ENCODE measurements around the gene TBC1D1. TPM values are rescaled to one million over a fixed set of nuclear protein-coding genes. Genes with fewer than 3 reads are reported as not detected.

Gene TBC1D1
- total RNA-seq, 1 experiment from 2014 or later, result 89.0 TPM

DNA sequence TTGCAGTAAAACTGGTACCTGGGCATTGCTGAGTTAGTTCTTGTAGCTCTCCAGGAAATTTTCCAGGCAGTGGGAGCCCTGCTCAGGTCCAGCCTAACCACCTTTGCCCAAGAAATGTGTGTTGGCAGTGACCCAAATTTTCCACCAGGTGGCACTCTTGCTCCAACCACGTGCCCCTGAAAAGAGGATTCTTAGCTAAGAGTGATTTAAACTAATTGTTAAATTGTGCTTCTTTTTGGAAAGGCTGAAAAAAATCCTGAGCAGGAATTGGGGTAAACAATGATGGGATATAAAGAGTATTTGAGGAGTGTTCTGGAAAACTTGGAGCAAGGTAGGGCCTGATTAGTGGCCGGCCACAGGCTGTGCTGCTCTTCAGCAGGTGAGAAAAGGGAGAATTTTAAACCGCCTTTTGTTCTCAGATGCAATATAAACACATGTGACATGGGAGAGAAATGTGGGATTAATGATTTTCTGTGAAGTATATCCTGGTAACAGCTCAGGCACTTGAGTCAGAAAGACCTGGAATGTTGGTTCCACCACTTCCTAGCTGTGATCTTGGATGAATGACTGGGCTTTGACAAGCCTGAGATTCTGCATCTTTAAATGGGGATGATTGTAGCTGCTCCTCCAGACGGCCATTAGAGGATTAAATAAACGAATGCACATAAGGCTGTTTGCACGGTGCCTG, 288.9 kb downstream of the TBC1D1 start:
- no peaks in the 10 kb centered on the region for H3K9me2 ChIP-seq (replicated peaks; ENCODE audit: low read length)
- H3K9me3 ChIP-seq (ENCODE audit: low read length), result no peaks in the 10 kb centered on the region
- no peak overlapping the region for H3K4me3 ChIP-seq (ENCODE audit: low read length)
- no peaks in the 10 kb centered on the region for H3K27me3 ChIP-seq (ENCODE audit: low read length)
- ChIA-PET POLR2A (ENCODE audit: unreplicated experiment) (interaction anchor here (0.7 to 1.0 kb wide), 2 partner anchors 107 to 483 kb away, joined by 3 read pairs; no protein-coding TSS in a partner anchor), CTCF (interaction anchor here (0.5 to 1.6 kb wide), 8 partner anchors 111 to 549 kb away, joined by 4 to 24 read pairs (median 8); no protein-coding TSS in a partner anchor)
- no TSS peak for BruUV-seq (replicated peaks)
- H3F3A ChIP-seq (ENCODE audit: low read length, unreplicated experiment), result no peaks in the 10 kb centered on the region
- intact Hi-C loops (cut with micrococcal nuclease), result loop anchor here (1.0 to 2.0 kb wide), 4 partner anchors 111 to 551 kb away; no protein-coding TSS in a partner anchor
- peak overlapping the region; percentile 38 for H3K9ac ChIP-seq (ENCODE audit: low read length)
- no peak for TF ChIP-seq EZH2phosphoT487 (IDR thresholded peaks at IDR 0.05; ENCODE audit: borderline replicate concordance, low read length)
- TF ChIP-seq, protein P1, sequence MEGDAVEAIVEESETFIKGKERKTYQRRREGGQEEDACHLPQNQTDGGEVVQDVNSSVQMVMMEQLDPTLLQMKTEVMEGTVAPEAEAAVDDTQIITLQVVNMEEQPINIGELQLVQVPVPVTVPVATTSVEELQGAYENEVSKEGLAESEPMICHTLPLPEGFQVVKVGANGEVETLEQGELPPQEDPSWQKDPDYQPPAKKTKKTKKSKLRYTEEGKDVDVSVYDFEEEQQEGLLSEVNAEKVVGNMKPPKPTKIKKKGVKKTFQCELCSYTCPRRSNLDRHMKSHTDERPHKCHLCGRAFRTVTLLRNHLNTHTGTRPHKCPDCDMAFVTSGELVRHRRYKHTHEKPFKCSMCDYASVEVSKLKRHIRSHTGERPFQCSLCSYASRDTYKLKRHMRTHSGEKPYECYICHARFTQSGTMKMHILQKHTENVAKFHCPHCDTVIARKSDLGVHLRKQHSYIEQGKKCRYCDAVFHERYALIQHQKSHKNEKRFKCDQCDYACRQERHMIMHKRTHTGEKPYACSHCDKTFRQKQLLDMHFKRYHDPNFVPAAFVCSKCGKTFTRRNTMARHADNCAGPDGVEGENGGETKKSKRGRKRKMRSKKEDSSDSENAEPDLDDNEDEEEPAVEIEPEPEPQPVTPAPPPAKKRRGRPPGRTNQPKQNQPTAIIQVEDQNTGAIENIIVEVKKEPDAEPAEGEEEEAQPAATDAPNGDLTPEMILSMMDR (conservative IDR thresholded peaks at IDR 0.05; ENCODE audit: low read depth, low read length), result peak; percentile 90
- H4K20me1 ChIP-seq (ENCODE audit: low read length), result no peaks in the 10 kb centered on the region
- DNase-seq (peak; percentile 78), ATAC-seq (peak; percentile 86)
- H3K36me3 ChIP-seq (ENCODE audit: low read depth, low read length), result no peaks in the 10 kb centered on the region
- H2AFZ ChIP-seq (ENCODE audit: low read length), result no peak overlapping the region
- H3K79me2 ChIP-seq (ENCODE audit: low read length), result no peaks in the 10 kb centered on the region
- H3K4me2 ChIP-seq (ENCODE audit: low read length), result 0 out of 2 replicates have a peak overlapping the region, but pooled peaks have one; percentile 14
- peaks cover 15% of the 10 kb centered on the region for H3K4me1 ChIP-seq (ENCODE audit: insufficient read depth, low read length)
- peak overlapping the region; percentile 72 for H3K27ac ChIP-seq (ENCODE audit: low read length)

DNA sequence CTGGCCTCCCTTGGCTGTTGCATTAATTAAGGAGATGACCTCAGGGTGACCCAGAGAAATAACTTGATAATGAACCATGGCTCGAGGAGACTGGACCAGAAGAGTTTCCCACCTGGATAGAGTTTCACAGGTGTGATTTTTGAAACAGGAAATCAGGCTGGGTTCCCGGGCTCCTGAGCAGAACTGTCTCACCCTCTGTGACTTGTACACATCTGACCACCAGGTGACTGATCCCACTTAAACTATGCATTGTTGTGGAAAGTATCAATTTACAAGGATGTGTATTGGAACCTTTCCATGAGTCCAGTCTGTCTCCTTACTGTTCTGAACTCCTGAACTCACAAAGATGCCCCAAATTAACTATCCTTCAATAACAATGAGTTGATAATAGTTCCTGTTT, 289.6 kb downstream of the TBC1D1 start:
- H3K79me2 ChIP-seq (ENCODE audit: low read length), result no peaks in the 10 kb centered on the region
- H4K20me1 ChIP-seq (ENCODE audit: low read length), result no peaks in the 10 kb centered on the region
- 0 out of 2 replicates have a peak overlapping the region, but pooled peaks have one; percentile 14 for H3K4me2 ChIP-seq (ENCODE audit: low read length)
- intact Hi-C loops (cut with micrococcal nuclease), result loop anchor here (2.0 kb wide), 2 partner anchors 138 to 494 kb away; no protein-coding TSS in a partner anchor
- no peaks in the 10 kb centered on the region for H3F3A ChIP-seq (ENCODE audit: low read length, unreplicated experiment)
- H3K9me2 ChIP-seq (replicated peaks; ENCODE audit: low read length), result no peaks in the 10 kb centered on the region
- ChIA-PET POLR2A (ENCODE audit: unreplicated experiment) (no interaction called here), CTCF (interaction anchor here (0.6 to 1.6 kb wide), 5 partner anchors 111 to 622 kb away, joined by 3 to 24 read pairs (median 11); no protein-coding TSS in a partner anchor)
- ATAC-seq, result peak; percentile 66
- H3K27me3 ChIP-seq (ENCODE audit: low read length), result no peaks in the 10 kb centered on the region
- H3K4me1 ChIP-seq (ENCODE audit: insufficient read depth, low read length), result peaks cover 15% of the 10 kb centered on the region
- H2AFZ ChIP-seq (ENCODE audit: low read length), result no peak overlapping the region
- H3K4me3 ChIP-seq (ENCODE audit: low read length), result no peak overlapping the region
- no peak for TF ChIP-seq EZH2phosphoT487 (IDR thresholded peaks at IDR 0.05; ENCODE audit: borderline replicate concordance, low read length)
- TF ChIP-seq, protein P1 (conservative IDR thresholded peaks at IDR 0.05; ENCODE audit: low read depth, low read length), result 0 out of 2 replicates have a peak, but pooled peaks have one; percentile 22
- TF ChIP-seq EZH2 (IDR thresholded peaks at IDR 0.05; ENCODE audit: low read length, unreplicated experiment), result no peak
- H3K9ac ChIP-seq (ENCODE audit: low read length), result peak overlapping the region; percentile 38
- peak overlapping the region; percentile 72 for H3K27ac ChIP-seq (ENCODE audit: low read length)
- no peaks in the 10 kb centered on the region for H3K36me3 ChIP-seq (ENCODE audit: low read depth, low read length)
- DNase-seq, result peak; percentile 57
- no TSS peak for BruUV-seq (replicated peaks)
- H3K9me3 ChIP-seq (ENCODE audit: low read length), result no peaks in the 10 kb centered on the region

DNA sequence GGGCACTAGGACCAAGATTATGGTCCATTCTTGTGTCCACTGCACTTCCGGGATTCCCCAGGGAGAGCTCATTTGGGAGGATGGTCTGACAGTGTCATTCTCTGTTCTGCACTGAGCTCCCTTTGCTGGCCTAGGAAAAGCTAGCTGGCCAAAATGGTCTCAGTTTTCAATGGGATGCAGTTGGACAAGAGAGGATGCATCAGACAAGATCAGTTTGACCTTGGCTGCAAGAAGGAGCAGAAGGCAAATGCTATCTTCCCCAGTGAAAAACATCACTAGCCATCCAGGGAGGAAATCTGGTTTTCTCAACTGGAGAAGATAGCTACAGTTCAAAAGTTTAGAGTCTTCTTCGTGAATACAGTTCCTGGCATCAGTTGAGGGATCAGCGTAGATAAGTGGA, 290.4 kb downstream of the TBC1D1 start:
- no peaks in the 10 kb centered on the region for H3F3A ChIP-seq (ENCODE audit: low read length, unreplicated experiment)
- POLR2A ChIA-PET (ENCODE audit: unreplicated experiment), result no interaction called here
- no peaks in the 10 kb centered on the region for H3K27me3 ChIP-seq (ENCODE audit: low read length)
- H3K36me3 ChIP-seq (ENCODE audit: low read depth, low read length), result no peaks in the 10 kb centered on the region
- no peaks in the 10 kb centered on the region for H3K9me2 ChIP-seq (replicated peaks; ENCODE audit: low read length)
- H3K9me3 ChIP-seq (ENCODE audit: low read length), result no peaks in the 10 kb centered on the region
- peaks cover 15% of the 10 kb centered on the region for H3K4me1 ChIP-seq (ENCODE audit: insufficient read depth, low read length)
- intact Hi-C loops (cut with micrococcal nuclease), result loop anchor here (2.0 kb wide), 2 partner anchors 138 to 494 kb away; no protein-coding TSS in a partner anchor
- TF ChIP-seq EZH2 (IDR thresholded peaks at IDR 0.05; ENCODE audit: low read length, unreplicated experiment) (no peak), EZH2phosphoT487 (IDR thresholded peaks at IDR 0.05; ENCODE audit: borderline replicate concordance, low read length) (no peak)
- TF ChIP-seq, protein P1 (conservative IDR thresholded peaks at IDR 0.05; ENCODE audit: low read depth, low read length), result no peak
- H2AFZ ChIP-seq (ENCODE audit: low read length), result no peak overlapping the region
- H3K4me2 ChIP-seq (ENCODE audit: low read length), result no peak overlapping the region
- no peak overlapping the region for H3K4me3 ChIP-seq (ENCODE audit: low read length)
- no TSS peak for BruUV-seq (replicated peaks)
- peak overlapping the region; percentile 72 for H3K27ac ChIP-seq (ENCODE audit: low read length)
- DNase-seq (no peak), ATAC-seq (no peak)
- H4K20me1 ChIP-seq (ENCODE audit: low read length), result no peaks in the 10 kb centered on the region
- H3K9ac ChIP-seq (ENCODE audit: low read length), result no peak overlapping the region
- CTCF ChIA-PET, result interaction anchor here (0.6 kb wide), 3 partner anchors 28 to 621 kb away, joined by 3 to 5 read pairs (median 3); no protein-coding TSS in a partner anchor
- no peaks in the 10 kb centered on the region for H3K79me2 ChIP-seq (ENCODE audit: low read length)

All from PC-3 (cell line).